Endodermal cell (in vitro differentiated cells): ENCODE data around the gene CRY1. TPM values are rescaled to one million over a fixed set of nuclear protein-coding genes. Genes with fewer than 3 reads are reported as not detected.
"Not testable (repeated sequence)": the region's sequence is repeated elsewhere in the genome, so short reads cannot be mapped to it uniquely, and the experiment has no call there.

Source experiments
- DNase-seq: peaks from one replicate; pipeline ENCODE4 v3.0.0-alpha.2; 2017
- H3K27ac ChIP-seq: 2 replicates; pipeline ENCODE4 v1.5.1; 2013; ENCODE audit warnings: mild to moderate bottlenecking, low read depth, low read length, moderate library complexity
- H3K27me3 ChIP-seq: 2 replicates; pipeline ENCODE4 v1.6.1; 2013; ENCODE audit warnings: mild to moderate bottlenecking, low read length, moderate library complexity; ENCODE audit not compliant: insufficient read depth, control insufficient read depth, poor library complexity, severe bottlenecking
- H3K36me3 ChIP-seq: 2 replicates; pipeline ENCODE4 v1.7.0; 2013; ENCODE audit warnings: mild to moderate bottlenecking, low read length, moderate library complexity; ENCODE audit not compliant: control insufficient read depth, insufficient read depth
- H3K4me1 ChIP-seq: one replicate; pipeline ENCODE4 v1.7.0; 2013; ENCODE audit warnings: low read length; ENCODE audit not compliant: control insufficient read depth, insufficient read depth
- H3K4me3 ChIP-seq: 2 replicates; pipeline ENCODE4 v1.5.1; 2013; ENCODE audit warnings: mild to moderate bottlenecking, low read length, moderate library complexity
- H3K9ac ChIP-seq: 2 replicates; pipeline ENCODE4 v1.6.1; 2013; ENCODE audit warnings: mild to moderate bottlenecking, low read length, moderate library complexity; ENCODE audit not compliant: poor library complexity, severe bottlenecking; ENCODE audit errors: extremely low read depth
- H3K9me3 ChIP-seq: 2 replicates; pipeline ENCODE4 v1.6.1; 2013; ENCODE audit warnings: mild to moderate bottlenecking, low read length, moderate library complexity; ENCODE audit not compliant: control insufficient read depth
- H3K27ac Mint-ChIP-seq: 2 replicates; pipeline ENCODE4 v1.8.0; 2020; ENCODE audit warnings: mixed read lengths
- H3K27me3 Mint-ChIP-seq: 2 replicates; pipeline ENCODE4 v1.8.0; 2021; ENCODE audit warnings: mild to moderate bottlenecking, mixed read lengths; ENCODE audit not compliant: insufficient read depth
- H3K36me3 Mint-ChIP-seq: 2 replicates; pipeline ENCODE4 v1.8.0; 2020; ENCODE audit warnings: low read depth, mixed read lengths
- H3K4me1 Mint-ChIP-seq: 2 replicates; pipeline ENCODE4 v1.8.0; 2020; ENCODE audit warnings: mixed read lengths
- H3K4me3 Mint-ChIP-seq: 2 replicates; pipeline ENCODE4 v1.8.0; 2020; ENCODE audit warnings: mild to moderate bottlenecking, moderate library complexity, mixed read lengths
- H3K9me3 Mint-ChIP-seq: 2 replicates; pipeline ENCODE4 v1.8.0; 2020; ENCODE audit warnings: mild to moderate bottlenecking, mixed read lengths
- CTCF ChIP-seq: fragments of 200-600 bp; sonication (generic); conservative IDR thresholded peaks from 2 replicates; pipeline ENCODE4 v1.5.0; 2021; ENCODE audit warnings: antibody characterized with exemption, mild to moderate bottlenecking
- WGBS, 2 experiments: methylation state at CpG; one replicate each; pipeline versions ENCODE4 v1.1.5 to v1.1.7; 2013; ENCODE audit warnings: missing lambda C conversion rate in 2 of 2, mixed read lengths in 1 of 2; ENCODE audit not compliant: insufficient coverage in 1 of 2, insufficient read length in 1 of 2; 5-methylcytosine and 5-hydroxymethylcytosine counted together
- total RNA-seq, 2 donors: library from RNA; stranded (reverse); fragmentation: NEBNext Ultra II Directional in 1 of 2; extraction: Animal tissue kit (Norgen Biotek cat#: 25700) in 1 of 2; gene quantifications; 2 replicates in 1 of 2; 3 replicates in 1 of 2; pipeline ENCODE4 v1.2.1, GENCODE V29; 2021

CRY1 gene
- total RNA-seq, 2 donors from 2014 or later = 29.9 to 33.4 TPM

- Mint-ChIP-seq H3K9me3 (no peaks in the 10 kb centered on the region), H3K27me3 (no peaks in the 10 kb centered on the region), H3K4me1 (peaks cover 39% of the 10 kb centered on the region), H3K36me3 (no peaks in the 10 kb centered on the region), H3K27ac (no peak overlapping the region), H3K4me3 (no peak overlapping the region)
- Histone ChIP-seq H3K4me1 (peaks cover 18% of the 10 kb centered on the region), H3K27ac (no peak overlapping the region), H3K27me3 (no peaks in the 10 kb centered on the region), H3K36me3 (no peaks in the 10 kb centered on the region), H3K9me3 (no peaks in the 10 kb centered on the region), H3K4me3 (no peak overlapping the region), H3K9ac (no peak overlapping the region)
- no peak for TF ChIP-seq CTCF
- 86 to 94% methylated on average over 5 to 8 of the region's 8 CpGs for WGBS, 2 experiments
- no peak for DNase-seq
These were observed 15.7 kb upstream of the CRY1 start for GRCh38 chr12:107108995-107109508.

- not testable (repeated sequence) for H3K9me3 ChIP-seq, H3K36me3 Mint-ChIP-seq, DNase-seq, H3K27ac Mint-ChIP-seq, H3K27ac ChIP-seq, H3K9me3 Mint-ChIP-seq, H3K9ac ChIP-seq, H3K36me3 ChIP-seq, H3K27me3 ChIP-seq, H3K4me3 Mint-ChIP-seq, H3K27me3 Mint-ChIP-seq, H3K4me3 ChIP-seq
- 80 to 100% methylated on average over 1 of the region's 1 CpG for WGBS, 2 experiments
- peaks cover 18% of the 10 kb centered on the region for H3K4me1 ChIP-seq
- H3K4me1 Mint-ChIP-seq = peaks cover 39% of the 10 kb centered on the region
These were observed 15.0 kb upstream of the CRY1 start for GRCh38 chr12:107108366-107108765.

DNA sequence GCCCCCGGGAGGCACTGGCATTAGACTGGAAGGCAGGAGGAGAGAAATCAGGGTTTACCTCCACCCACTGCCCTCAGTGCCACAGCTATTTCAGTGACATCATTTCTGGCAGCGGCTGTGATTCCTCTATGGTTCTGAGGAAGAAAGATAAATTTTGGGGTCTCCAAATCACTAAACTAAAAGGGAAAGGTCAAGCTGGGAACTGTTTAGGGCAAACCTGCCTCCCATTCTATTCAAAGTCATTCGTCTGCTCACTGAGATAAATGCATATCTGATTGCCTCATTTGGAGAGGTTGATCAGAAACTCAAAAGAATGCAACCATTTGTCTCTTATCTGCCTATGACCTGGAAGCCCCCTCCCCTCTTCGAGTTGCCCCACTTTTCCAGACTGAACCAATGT, 14.0 kb upstream of the CRY1 start:
- no peaks in the 10 kb centered on the region for H3K9me3 ChIP-seq
- no peak for DNase-seq
- Mint-ChIP-seq H3K36me3 (no peaks in the 10 kb centered on the region), H3K4me3 (no peak overlapping the region), H3K9me3 (no peaks in the 10 kb centered on the region), H3K27me3 (no peaks in the 10 kb centered on the region), H3K4me1 (peaks cover 35% of the 10 kb centered on the region), H3K27ac (no peak overlapping the region)
- no peaks in the 10 kb centered on the region for H3K36me3 ChIP-seq
- no peak for TF ChIP-seq CTCF
- WGBS, 2 experiments = 74 to 82% methylated on average over 2 to 4 of the region's 4 CpGs
- H3K27me3 ChIP-seq = no peaks in the 10 kb centered on the region
- H3K27ac ChIP-seq = no peak overlapping the region
- H3K4me3 ChIP-seq = no peak overlapping the region
- no peak overlapping the region for H3K9ac ChIP-seq
- peaks cover 18% of the 10 kb centered on the region for H3K4me1 ChIP-seq
